ENCODE results near the gene ENTHD1. TPM values are rescaled to one million over a fixed set of nuclear protein-coding genes. Genes with fewer than 3 reads are reported as not detected.
A peak's percentile ranks its signal among the peaks of the same experiment; 100 is the strongest.

Gene ENTHD1
- total RNA-seq, 1 donor from 2014 or later, result not detected

DNA sequence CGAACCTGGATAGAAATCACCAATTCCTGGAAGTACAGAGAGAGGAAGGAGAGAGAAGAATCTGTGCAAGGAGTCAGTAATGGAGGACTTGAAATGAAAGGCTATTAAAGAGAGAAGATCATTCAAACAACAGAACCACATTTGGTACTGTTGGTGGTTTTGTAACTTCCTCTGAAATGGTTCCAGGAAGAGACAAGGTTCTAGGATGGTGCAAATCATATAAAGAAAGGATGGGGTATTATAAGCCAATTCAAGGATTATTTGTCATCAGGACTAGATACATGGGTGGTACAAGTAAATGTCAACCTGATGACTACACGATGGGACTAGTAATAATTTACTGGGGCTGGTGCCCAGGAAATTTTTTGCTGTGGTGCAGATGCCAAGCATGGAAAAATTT is 37.7 kb upstream of the ENTHD1 start:
- Mint-ChIP-seq H3K27me3 (ENCODE audit: unreplicated experiment) (peaks cover 3% of the 10 kb centered on the region), H3K27ac (ENCODE audit: unreplicated experiment) (no peak overlapping the region), H3K4me3 (ENCODE audit: unreplicated experiment) (no peak overlapping the region), H3K4me1 (ENCODE audit: unreplicated experiment) (peaks cover 18% of the 10 kb centered on the region), H3K9me3 (ENCODE audit: unreplicated experiment) (no peaks in the 10 kb centered on the region), H3K36me3 (ENCODE audit: low read depth, unreplicated experiment) (no peaks in the 10 kb centered on the region)
- TF ChIP-seq, protein P1, sequence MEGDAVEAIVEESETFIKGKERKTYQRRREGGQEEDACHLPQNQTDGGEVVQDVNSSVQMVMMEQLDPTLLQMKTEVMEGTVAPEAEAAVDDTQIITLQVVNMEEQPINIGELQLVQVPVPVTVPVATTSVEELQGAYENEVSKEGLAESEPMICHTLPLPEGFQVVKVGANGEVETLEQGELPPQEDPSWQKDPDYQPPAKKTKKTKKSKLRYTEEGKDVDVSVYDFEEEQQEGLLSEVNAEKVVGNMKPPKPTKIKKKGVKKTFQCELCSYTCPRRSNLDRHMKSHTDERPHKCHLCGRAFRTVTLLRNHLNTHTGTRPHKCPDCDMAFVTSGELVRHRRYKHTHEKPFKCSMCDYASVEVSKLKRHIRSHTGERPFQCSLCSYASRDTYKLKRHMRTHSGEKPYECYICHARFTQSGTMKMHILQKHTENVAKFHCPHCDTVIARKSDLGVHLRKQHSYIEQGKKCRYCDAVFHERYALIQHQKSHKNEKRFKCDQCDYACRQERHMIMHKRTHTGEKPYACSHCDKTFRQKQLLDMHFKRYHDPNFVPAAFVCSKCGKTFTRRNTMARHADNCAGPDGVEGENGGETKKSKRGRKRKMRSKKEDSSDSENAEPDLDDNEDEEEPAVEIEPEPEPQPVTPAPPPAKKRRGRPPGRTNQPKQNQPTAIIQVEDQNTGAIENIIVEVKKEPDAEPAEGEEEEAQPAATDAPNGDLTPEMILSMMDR (IDR thresholded peaks at IDR 0.05; ENCODE audit: unreplicated experiment), result no peak
- DNase-seq (ENCODE audit: low spot score), result no peak

DNA sequence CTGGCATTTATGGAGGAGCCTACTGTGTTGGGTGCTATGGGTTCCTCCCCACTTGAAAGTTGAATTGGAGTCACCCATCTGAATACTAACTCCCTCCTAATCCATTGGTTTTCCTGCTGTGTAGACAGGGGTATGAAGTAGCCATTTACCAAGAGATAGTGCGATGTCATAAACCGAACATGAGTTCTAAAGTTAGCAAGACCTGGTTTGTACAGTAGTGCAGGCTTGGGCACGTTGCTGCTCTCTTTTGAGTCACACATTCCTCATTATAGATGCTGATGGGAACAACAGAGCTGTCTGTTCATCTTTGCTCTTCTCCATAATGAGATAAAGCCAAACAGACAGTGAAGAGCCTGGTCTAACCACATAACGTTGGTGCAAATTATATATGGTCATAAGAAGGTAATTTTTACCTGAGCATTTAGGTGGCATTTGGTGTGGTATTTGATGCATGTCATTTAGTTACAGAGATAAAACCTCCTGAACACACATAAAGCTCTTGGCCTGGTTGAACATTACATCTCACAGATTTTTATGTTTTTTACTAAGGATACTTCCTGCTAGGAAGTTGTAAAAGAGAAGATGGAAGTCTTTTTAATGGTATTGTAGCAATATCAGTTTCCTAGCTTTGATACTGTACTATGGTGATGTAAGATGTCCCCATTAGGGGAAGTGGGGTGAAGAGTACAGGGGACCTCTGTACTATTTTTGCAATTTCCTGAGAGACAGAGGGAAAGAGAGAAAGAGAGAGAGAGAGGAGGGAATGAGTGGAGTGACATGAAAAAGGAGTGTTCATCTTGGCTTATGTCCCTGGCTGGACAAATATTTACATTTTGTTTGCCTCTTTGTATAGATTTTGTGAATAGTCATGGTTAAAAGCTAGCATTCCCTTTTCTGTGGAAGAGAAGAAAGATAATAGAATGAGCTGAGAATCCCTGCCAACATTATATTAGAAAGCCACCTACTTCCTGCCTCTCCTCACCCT is 35.3 kb upstream of the ENTHD1 start:
- DNase-seq (ENCODE audit: low spot score), result no peak
- Mint-ChIP-seq H3K4me3 (ENCODE audit: unreplicated experiment) (no peak overlapping the region), H3K36me3 (ENCODE audit: low read depth, unreplicated experiment) (no peaks in the 10 kb centered on the region), H3K27ac (ENCODE audit: unreplicated experiment) (no peak overlapping the region), H3K4me1 (ENCODE audit: unreplicated experiment) (peaks cover 17% of the 10 kb centered on the region), H3K9me3 (ENCODE audit: unreplicated experiment) (no peaks in the 10 kb centered on the region), H3K27me3 (ENCODE audit: unreplicated experiment) (peaks cover 3% of the 10 kb centered on the region)
- TF ChIP-seq, protein P1 (IDR thresholded peaks at IDR 0.05; ENCODE audit: unreplicated experiment), result no peak

DNA sequence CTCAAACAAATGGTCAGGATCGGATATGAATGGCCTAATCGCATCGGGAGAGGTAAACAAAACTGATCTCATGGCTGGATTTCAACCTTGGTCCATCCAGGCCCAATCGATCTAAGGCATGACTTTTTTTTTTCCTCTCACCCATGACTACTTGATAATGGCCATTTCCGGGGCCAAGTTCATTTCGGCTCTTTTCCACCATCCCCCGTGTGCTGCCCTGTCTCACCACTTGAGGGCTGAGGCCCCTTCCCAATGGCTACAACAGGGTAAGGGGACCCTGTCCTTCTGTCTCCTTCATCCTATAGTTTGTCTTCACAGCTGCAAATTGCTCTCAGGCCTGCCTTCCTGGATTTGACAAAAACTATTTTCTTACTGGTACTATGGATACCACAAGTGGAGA is 34.0 kb upstream of the ENTHD1 start:
- Mint-ChIP-seq H3K27me3 (ENCODE audit: unreplicated experiment) (peaks cover 3% of the 10 kb centered on the region), H3K9me3 (ENCODE audit: unreplicated experiment) (no peaks in the 10 kb centered on the region), H3K4me3 (ENCODE audit: unreplicated experiment) (no peak overlapping the region), H3K36me3 (ENCODE audit: low read depth, unreplicated experiment) (no peaks in the 10 kb centered on the region), H3K27ac (ENCODE audit: unreplicated experiment) (no peak overlapping the region), H3K4me1 (ENCODE audit: unreplicated experiment) (peaks cover 15% of the 10 kb centered on the region)
- TF ChIP-seq, protein P1 (IDR thresholded peaks at IDR 0.05; ENCODE audit: unreplicated experiment), result peak; percentile 19
- no peak for DNase-seq (ENCODE audit: low spot score)

DNA sequence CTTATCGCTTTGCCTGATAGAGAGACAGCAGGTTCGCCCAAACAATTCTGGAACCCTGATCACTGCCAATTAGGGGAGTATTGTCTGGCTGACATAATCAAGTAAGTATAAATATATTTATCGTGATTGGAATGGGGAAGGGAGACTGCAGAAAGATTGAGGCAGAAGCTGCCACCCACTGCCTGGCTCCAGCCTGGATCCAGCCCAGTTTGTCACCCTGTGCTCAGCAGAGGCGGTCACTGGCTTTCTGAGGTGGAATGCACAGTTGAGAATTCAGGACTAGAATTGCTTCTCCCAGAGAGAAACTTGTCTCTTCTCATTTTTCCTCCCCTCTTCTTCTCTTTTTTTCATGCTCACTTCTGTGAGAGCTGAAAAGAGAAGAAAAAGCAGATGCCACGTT is 33.2 kb upstream of the ENTHD1 start:
- Mint-ChIP-seq H3K4me3 (ENCODE audit: unreplicated experiment) (no peak overlapping the region), H3K27me3 (ENCODE audit: unreplicated experiment) (peaks cover 3% of the 10 kb centered on the region), H3K27ac (ENCODE audit: unreplicated experiment) (no peak overlapping the region), H3K9me3 (ENCODE audit: unreplicated experiment) (no peaks in the 10 kb centered on the region), H3K4me1 (ENCODE audit: unreplicated experiment) (peaks cover 15% of the 10 kb centered on the region), H3K36me3 (ENCODE audit: low read depth, unreplicated experiment) (no peaks in the 10 kb centered on the region)
- TF ChIP-seq, protein P1 (IDR thresholded peaks at IDR 0.05; ENCODE audit: unreplicated experiment), result no peak
- no peak for DNase-seq (ENCODE audit: low spot score)

Data from endothelial cell (in vitro differentiated cells).